GM12864 (cell line): Measurements from ENCODE around the gene KCNMA1.

Experiments used
- DNase-seq: peaks from one replicate; pipeline ENCODE4 v3.0.0-alpha.2; 2011; ENCODE audit warnings: low read depth
- H3K4me3 ChIP-seq: 2 replicates; pipeline ENCODE4 v1.5.1; 2011; ENCODE audit warnings: mild to moderate bottlenecking, low read depth, low read length, control low read depth
- CTCF ChIP-seq: IDR thresholded peaks from 2 replicates; pipeline ENCODE4 v1.5.1; 2011; ENCODE audit warnings: low read depth, mild to moderate bottlenecking, moderate library complexity, low read length, control low read depth, inconsistent platforms; ENCODE audit errors: missing control alignments

KCNMA1 gene

GRCh38 chr10:77403761-77404160 lies 233.8 kb downstream of the KCNMA1 start:
- no peak for TF ChIP-seq CTCF
- no peak for DNase-seq
- no peak overlapping the region for H3K4me3 ChIP-seq

- TF ChIP-seq CTCF, result no peak
- no peak overlapping the region for H3K4me3 ChIP-seq
- no peak for DNase-seq
These were observed 235.9 kb downstream of the KCNMA1 start for GRCh38 chr10:77401683-77402082.

GRCh38 chr10:77400033-77400432 lies 237.6 kb downstream of the KCNMA1 start:
- no peak overlapping the region for H3K4me3 ChIP-seq
- no peak for DNase-seq
- TF ChIP-seq CTCF, result no peak

GRCh38 chr10:77398986-77399755 lies 238.4 kb downstream of the KCNMA1 start:
- H3K4me3 ChIP-seq, result no peak overlapping the region
- no peak for TF ChIP-seq CTCF
- no peak for DNase-seq

GRCh38 chr10:77398558-77398957 lies 239.1 kb downstream of the KCNMA1 start:
- no peak for TF ChIP-seq CTCF
- no peak for DNase-seq

GRCh38 chr10:77397103-77397502 lies 240.5 kb downstream of the KCNMA1 start:
- no peak for TF ChIP-seq CTCF
- DNase-seq, result no peak
- H3K4me3 ChIP-seq, result no peak overlapping the region

More at GRCh38 chr10:77398558-77398957, 239.1 kb downstream of the KCNMA1 start:
- H3K4me3 ChIP-seq, result no peak overlapping the region

- no peak for TF ChIP-seq CTCF
- no peak for DNase-seq
- H3K4me3 ChIP-seq, result no peak overlapping the region
These were observed 241.3 kb downstream of the KCNMA1 start for GRCh38 chr10:77396290-77396689.
